Testis (tissue), 2 donors: ENCODE results near the gene PGC.

Source experiments
- CTCF ChIP-seq, 3 experiments: fragments of 450-650 bp in 2 of 3; fragments of 200-600 bp in 1 of 3; sonication (generic) in 1 of 3; IDR thresholded peaks; one replicate each; pipeline ENCODE4 v1.5.1; 2016 to 2019; ENCODE audit warnings: antibody characterized with exemption in 3 of 3, mild to moderate bottlenecking in 2 of 3, moderate library complexity in 1 of 3
- POLR2A ChIP-seq: fragments of 450-650 bp; IDR thresholded peaks from one replicate; pipeline ENCODE4 v1.6.1; 2017; ENCODE audit warnings: antibody characterized with exemption, mild to moderate bottlenecking, moderate library complexity

GRCh38 chr6:41721414-41721813 lies 25.8 kb downstream of the PGC start:
- TF ChIP-seq CTCF (IDR thresholded peaks at IDR 0.05) (no peak), POLR2A (no peak)
